Measurements from ENCODE around the gene NMUR1.
A peak's percentile ranks its signal among the peaks of the same experiment; 100 is the strongest.

Gene NMUR1

GRCh38 chr2:231483398-231484329, 46.6 kb downstream of the NMUR1 start:
- DNase-seq (ENCODE audit: low read depth) = peak; percentile 8

- DNase-seq (ENCODE audit: low read depth) = peak; percentile 56
Observed at GRCh38 chr2:231482806-231483391, 47.3 kb downstream of the NMUR1 start.

GRCh38 chr2:231480781-231481180, 49.5 kb downstream of the NMUR1 start:
- no peak for DNase-seq (ENCODE audit: low read depth)

- no peak for DNase-seq (ENCODE audit: low read depth)
Observed at GRCh38 chr2:231479455-231479854, 50.8 kb downstream of the NMUR1 start.

GRCh38 chr2:231476920-231477319, 53.3 kb downstream of the NMUR1 start:
- no peak for DNase-seq (ENCODE audit: low read depth)

GRCh38 chr2:231475965-231476364, 54.3 kb downstream of the NMUR1 start:
- DNase-seq (ENCODE audit: low read depth) = no peak

Measured in activated T-helper 1 cell treated with Interleukin-2 at 50 U/mL for 16 hours (primary cell).